Adipose tissue (tissue), 3 donors: ENCODE results near the gene TMCC1. TPM values are rescaled to one million over a fixed set of nuclear protein-coding genes. Genes with fewer than 3 reads are reported as not detected.
"Not testable (repeated sequence)": the region's sequence is repeated elsewhere in the genome, so short reads cannot be mapped to it uniquely, and the experiment has no call there.

Experiments
- H3K27ac ChIP-seq: one replicate; pipeline ENCODE4 v1.5.1; 2013; ENCODE audit warnings: low read depth, low read length
- WGBS, 3 donors: extraction: QIAGEN DNeasy Blood & Tissue Kit; methylation state at CpG; one replicate each; pipeline ENCODE4 v1.1.7; 2013; 5-methylcytosine and 5-hydroxymethylcytosine counted together
- polyA plus RNA-seq, 3 donors: library from polyadenylated mRNA; stranded (reverse); fragments of 200-250 nt; gene quantifications; one replicate each; pipeline ENCODE4 v1.2.3, GENCODE V29; 2013
- donor health status: healthy with polysubstance abuse.
- donor health status: Bipolar disorder and iron deficiency.
- donor health status: healthy.

TMCC1 gene
- polyA plus RNA-seq, 3 donors = 5.3 to 11.0 (median 9.2) TPM

DNA sequence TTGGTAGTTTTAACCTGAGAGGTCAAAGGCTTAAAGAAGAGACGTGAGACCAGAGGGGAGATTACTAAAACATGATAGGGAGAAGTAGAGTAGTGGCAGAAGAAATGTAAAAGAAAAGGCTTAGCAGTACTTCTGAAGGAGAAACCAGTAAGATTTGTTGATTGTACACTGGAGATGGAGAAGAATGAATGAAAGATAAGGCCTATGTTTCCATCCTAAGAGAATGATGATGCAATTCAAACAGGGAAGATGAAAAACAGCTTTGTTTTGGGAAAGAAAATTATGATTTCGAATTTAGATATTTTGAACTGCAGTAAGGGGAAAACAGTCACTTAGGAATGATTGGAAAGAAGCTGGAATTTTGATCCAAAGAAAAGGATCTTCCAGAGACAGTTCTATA lies 189.6 kb downstream of the TMCC1 start:
- no peak overlapping the region for H3K27ac ChIP-seq
- WGBS, 3 donors = 54 to 79% (median 73%) methylated on average over 2 of the region's 2 CpGs

DNA sequence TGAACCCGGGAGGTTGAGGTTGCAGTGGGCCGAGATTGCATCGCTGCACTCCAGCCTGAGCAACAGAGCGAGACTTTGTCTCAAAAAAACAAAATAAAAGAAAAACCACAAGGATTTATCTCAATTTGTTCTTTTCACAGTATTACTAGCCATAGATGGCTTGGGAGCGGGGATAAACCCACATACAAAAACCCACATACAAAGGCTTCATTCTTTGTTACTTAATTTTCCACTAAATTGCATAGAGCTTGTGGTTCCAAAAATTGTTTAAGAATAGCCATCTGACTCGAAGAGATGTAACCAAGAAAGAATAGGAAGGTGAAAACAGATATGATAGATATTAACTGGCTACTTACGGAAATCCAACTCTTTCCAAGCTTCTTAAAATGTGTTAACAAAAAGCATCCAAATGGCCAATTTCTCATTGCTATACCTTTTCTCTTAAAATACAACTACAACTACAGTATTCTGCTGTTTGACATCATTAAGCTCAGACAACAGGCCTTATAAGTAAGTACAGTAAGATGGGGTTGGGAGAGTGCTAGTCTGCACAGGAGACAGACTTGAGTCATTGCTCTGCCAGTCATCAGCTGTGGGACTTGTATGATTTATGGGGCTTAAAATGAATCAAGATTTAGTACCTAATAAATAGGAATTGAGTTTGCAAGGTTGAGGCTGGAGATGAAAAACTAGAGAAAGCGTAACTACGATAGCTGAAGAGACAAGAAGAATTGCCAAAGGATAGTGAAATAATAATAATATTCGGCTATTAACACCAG lies 190.4 kb downstream of the TMCC1 start:
- 92 to 96% (median 95%) methylated on average over 10 of the region's 10 CpGs for WGBS, 3 donors

DNA sequence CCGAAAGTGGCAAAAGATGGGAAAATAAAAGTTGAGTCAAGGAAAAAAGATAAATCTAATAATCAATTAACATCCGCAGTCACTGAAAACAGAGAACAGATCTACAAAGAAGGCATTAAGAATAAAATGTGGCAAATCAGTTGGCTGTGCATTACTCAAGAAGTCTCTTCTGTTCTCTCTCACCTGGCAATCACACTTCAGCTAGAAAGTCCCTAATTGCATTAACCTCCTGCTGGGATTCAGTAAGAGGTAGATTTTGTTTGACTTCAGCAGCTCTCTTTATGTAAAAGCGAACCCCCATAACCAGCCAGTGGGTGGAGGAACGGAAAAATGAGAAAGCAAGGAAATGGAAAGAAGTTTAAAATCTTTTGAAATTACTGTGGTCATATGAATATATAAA lies 192.3 kb downstream of the TMCC1 start:
- whole genome bisulfite sequencing, 3 donors = 92 to 97% (median 97%) methylated on average over 4 of the region's 4 CpGs
- H3K27ac ChIP-seq = no peak overlapping the region

More for the DNA sequence above, 190.4 kb downstream of the TMCC1 start:
- no peak overlapping the region for H3K27ac ChIP-seq

DNA sequence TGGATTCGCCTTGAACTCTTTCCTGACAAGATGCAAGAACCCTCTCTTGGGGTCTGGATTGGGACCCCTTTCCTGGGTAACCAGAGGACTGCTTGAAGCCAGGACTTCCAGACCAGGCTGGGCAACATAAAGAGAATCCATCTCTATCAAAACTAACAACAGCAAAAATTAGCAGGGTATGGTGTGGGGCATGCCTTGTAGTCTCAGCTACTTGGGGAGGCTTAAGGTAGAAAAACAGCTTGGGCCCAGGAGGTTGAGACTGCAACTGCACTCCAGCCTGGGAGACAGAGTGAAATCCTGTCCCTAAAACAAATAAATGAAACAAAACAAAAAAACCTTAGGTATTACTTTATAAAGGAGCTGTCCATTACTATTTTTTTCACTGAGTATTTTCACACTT lies 193.9 kb downstream of the TMCC1 start:
- WGBS, 3 donors = 93 to 100% (median 96%) methylated on average over 1 of the region's 1 CpG
- no peak overlapping the region for H3K27ac ChIP-seq

DNA sequence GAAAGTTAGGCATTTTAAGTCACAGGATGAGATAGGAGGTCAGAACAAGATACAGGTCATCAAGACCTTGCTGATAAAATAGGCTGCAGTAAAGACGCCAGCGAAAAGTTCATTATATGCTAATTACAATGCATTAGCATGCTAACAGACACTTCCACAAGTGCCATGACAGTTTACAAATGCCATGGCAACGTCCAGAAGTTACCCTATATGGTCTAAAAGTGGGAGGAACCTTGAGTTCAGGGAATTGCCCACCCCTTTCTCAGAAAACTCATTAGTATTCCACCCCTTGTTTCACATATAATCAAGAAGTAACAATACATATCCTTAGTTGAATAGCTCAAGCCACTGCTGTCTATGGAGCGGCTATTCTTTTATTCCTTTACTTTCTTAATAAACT lies 194.3 kb downstream of the TMCC1 start:
- WGBS, 3 donors = 89 to 93% (median 92%) methylated on average over 4 of the region's 4 CpGs

DNA sequence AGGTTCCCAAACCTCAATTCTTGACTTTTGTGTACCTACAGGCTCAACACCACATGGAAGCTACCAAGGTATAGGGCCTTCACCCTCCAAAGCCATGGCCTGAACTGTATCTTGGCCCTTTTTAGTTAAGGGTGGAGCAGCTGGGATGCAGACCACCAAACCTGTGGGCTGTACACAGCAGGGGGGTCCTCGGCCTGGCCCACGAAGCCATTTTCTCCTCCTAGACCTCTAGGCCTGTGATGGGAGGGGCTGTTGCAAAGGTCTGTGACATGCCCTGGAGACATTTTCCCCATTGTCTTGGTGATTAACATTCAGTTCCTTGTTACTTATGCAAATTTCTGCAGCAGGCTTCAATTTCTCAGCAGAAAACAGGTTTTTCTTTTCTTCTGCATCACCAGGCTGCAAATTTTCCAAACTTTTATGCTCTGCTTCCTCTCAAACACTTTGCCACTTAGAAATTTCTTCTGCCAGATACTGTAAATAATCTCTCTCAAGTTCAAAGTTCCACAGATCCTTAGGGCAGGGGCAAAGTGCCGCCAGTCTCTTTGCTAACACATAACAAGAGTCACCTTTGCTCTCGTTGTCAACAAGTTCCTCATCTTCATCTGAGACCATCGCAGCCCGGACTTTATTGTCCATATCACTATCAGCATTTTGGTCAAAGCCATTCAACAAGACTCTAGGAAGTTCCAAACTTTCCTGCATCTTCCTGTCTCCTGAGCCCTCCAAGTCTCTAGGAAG lies 196.1 kb downstream of the TMCC1 start:
- no peak overlapping the region for H3K27ac ChIP-seq
- WGBS, 3 donors = 94 to 99% (median 98%) methylated on average over 6 of the region's 6 CpGs

More for the DNA sequence above, 194.3 kb downstream of the TMCC1 start:
- no peak overlapping the region for H3K27ac ChIP-seq

DNA sequence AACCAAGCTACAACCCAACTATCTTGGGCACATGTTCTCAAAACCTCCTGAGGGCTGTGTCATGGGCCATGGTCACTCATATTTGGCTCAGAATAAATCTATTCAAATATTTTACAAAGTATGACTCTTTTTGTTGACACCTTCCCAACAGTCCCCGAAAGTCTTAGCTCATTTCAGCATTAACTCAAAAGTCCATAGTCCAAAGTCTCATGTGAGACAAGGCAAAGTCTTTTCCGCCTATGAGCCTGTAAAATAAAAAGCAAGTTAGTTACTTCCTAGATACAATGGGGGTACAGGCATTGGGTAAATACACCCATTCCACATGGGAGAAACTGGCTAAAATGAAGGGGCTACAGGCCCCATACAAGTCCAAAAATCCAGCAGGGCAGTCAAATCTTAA lies 197.1 kb downstream of the TMCC1 start:
- WGBS, 3 donors = 74 to 98% (median 95%) methylated on average over 2 of the region's 2 CpGs

DNA sequence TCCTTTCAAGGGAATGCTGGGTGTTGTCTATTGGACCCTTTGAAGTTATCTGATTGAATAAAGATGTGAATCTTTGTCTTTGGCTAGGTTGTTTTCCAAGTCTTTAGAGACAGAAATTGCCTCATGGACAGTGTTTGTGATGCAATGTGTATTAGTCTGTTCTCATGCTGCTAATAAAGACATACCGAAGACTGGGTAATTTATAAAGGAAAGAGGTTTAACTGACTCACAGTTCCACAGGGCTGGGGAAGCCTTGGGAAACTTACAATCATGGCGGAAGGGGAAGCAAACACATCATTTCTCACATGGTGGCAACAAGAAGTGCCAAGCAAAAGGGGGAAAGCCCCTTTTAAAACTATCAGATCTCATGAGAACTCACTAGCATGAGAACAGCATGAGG lies 198.3 kb downstream of the TMCC1 start:
- WGBS, 3 donors = 79 to 87% (median 80%) methylated on average over 2 of the region's 2 CpGs
- H3K27ac ChIP-seq = no peak overlapping the region

More for the DNA sequence above, 197.1 kb downstream of the TMCC1 start:
- H3K27ac ChIP-seq = not testable (repeated sequence)

DNA sequence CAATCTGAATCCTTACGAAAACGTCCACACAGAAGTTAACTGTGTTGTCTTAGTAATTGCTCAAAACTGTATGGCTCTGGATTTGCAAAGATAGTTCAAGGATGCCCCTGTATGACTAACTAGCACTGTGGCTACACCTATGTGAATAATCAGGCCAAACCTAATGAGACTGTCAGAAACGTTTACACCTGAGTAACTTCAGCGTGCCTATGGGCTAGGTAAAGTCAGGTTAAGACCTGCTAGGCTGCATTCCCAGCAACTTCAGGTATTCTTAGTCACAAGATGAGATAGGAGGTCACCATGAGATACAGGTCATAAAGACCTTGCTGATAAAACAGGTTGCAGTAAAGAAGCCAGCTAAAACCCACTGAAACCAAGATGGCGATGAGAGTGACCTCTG lies 199.3 kb downstream of the TMCC1 start:
- H3K27ac ChIP-seq = no peak overlapping the region
- WGBS, 3 donors = 85 to 95% (median 87%) methylated on average over 5 of the region's 5 CpGs

DNA sequence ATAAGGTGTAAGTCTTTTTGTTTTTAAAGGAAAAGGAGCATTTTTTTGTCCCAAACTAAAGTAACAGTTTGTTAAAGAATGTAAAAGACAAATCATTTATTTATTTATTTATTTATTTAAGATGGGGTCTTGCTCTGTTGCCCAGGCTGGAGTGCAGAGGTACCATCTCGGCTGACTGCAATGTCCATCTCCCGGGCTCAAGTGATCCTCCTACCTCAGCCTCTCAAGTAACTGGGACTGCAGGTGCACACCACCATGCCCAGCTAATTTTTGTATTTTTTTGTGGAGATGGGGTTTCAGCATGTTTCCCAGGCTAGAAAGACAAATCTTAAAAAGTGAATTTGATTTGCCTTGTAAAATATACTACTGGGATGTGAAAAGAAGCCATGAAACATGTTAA lies 200.8 kb downstream of the TMCC1 start:
- H3K27ac ChIP-seq = no peak overlapping the region
- WGBS, 3 donors = 98 to 99% (median 98%) methylated on average over 2 of the region's 2 CpGs

DNA sequence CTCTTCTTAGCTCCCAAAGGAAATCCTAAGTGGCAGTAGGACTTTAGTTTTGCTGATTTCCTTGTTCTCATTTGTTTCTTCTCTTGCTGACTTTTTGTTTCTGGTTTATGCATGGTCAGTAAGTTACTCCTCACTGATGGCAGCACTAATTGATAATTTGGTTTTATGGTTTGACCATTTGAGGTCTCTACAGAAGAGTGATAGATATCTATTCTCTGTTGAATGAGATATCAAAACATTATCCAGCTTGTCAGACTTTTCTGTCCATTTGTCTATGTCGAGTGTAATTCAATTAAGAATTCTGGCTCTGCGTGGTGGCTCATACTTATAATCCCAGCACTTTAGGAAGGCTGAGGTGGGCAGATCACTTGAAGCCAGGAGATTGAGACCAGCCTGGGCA lies 202.5 kb downstream of the TMCC1 start:
- no peak overlapping the region for H3K27ac ChIP-seq
- WGBS, 3 donors = 90 to 94% (median 94%) methylated on average over 2 of the region's 2 CpGs

DNA sequence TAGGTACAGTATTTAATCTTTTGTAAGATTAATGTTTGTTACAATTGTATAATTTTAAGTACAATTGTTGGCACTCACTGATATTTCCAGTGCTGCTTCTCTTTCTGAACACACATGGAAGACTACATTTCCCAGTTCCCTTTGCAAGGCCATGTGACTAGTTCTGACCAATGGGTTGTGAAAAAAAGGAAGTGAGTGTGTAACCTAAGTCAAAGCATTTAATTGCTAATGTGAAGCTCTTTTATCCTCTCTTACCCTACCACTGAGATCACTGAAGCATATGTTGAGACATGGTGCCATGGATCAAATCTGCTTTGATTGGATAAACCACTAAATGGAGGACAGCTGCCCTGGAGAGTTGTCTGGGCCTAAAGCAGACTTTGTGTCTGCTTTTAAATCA lies 203.1 kb downstream of the TMCC1 start:
- no peak overlapping the region for H3K27ac ChIP-seq

DNA sequence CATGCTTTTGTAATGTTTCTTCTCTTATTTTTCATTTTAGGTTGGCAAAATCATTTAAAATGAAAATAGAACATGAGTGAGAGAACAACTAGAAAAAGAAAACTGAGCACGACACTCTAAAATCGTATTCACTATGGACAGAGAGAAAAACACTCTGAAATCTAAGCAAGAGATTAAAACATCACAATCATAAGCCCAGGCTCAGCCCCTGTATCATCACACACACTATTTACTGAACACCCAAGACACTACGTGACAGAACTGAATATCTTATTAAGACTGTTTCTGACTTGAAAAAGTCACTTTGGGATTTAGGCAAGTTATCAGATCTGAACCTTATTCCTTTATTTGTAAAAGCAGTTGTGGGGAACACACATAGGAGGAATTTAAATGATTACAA lies 204.5 kb downstream of the TMCC1 start:
- WGBS, 3 donors = 75 to 91% (median 77%) methylated on average over 3 of the region's 3 CpGs
- H3K27ac ChIP-seq = no peak overlapping the region

DNA sequence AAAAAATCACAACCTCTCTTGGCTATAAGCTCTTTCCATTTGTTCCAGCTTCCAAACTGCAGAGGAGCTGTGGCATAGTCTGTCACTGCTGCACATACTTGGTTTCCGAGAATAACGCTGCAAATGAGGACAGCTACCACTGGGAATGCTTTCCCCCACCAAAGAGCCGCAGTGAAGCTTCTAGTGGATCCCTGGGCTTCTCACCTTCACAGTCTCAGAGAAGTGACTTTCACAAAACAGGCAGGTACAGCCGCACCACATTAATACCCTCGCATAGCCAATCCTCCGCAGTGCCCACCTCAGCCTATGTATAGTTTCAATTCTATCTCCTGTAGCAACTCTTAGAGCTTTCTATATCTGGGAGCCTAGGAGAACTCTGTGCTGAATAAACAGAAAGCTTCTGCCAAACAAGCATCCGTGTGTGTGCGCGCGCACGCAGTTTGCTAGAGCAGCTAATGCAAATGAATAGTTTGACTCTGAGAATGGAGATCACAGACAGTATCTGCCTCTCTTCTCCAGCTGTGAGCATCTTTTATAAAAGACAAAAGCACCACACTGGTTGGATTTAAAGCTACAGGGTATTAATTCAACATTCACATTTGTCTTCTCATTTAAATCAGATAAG lies 205.1 kb downstream of the TMCC1 start:
- no peak overlapping the region for H3K27ac ChIP-seq
- 36 to 64% (median 59%) methylated on average over 11 of the region's 11 CpGs for WGBS, 3 donors

DNA sequence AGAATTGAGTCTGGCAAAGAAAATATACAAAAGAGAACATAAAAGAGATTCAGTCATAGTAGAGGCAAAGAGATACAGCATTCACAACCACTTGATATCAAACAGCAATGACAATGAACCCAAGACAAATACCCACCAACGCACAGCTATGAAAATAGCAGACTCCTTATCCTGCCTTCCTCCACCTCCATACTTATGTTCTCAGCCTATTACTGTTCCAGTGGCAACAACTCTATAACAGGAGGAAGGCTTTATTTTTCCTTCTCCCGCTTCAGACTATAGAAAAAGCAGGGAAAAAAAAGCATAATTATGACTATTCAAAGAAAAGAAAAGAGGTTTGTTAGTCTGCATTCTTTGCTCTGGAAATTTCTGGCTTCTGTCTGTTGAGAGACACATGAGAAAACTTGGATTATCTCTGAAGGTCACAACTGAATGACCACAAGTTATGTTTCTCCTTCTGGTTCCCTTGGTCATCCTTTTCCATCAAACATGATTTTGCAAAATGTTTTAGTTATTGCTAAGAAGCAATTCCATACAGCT lies 205.9 kb downstream of the TMCC1 start:
- 82 to 91% (median 85%) methylated on average over 2 of the region's 2 CpGs for WGBS, 3 donors
- H3K27ac ChIP-seq = no peak overlapping the region

DNA sequence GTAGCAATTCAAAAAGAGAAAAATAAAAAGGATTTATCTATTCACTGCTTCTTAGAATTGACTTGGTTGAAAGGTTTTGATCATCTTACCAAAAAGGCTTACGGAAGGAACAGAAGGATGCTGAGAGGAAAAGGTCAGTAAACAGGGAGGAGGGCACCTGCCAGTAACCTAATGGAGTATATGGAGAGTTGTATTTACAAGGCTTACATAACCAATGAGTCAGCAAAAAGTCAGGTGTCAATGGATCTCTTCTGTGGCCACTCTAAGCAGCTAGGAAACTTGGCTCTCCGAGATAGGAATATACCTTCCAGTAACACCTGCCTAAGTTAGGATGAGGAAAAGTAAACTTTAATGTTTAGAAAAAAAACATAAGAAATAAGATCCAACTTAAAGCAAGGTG lies 206.6 kb downstream of the TMCC1 start:
- no peak overlapping the region for H3K27ac ChIP-seq
- 52 to 85% (median 74%) methylated on average over 2 of the region's 2 CpGs for WGBS, 3 donors

DNA sequence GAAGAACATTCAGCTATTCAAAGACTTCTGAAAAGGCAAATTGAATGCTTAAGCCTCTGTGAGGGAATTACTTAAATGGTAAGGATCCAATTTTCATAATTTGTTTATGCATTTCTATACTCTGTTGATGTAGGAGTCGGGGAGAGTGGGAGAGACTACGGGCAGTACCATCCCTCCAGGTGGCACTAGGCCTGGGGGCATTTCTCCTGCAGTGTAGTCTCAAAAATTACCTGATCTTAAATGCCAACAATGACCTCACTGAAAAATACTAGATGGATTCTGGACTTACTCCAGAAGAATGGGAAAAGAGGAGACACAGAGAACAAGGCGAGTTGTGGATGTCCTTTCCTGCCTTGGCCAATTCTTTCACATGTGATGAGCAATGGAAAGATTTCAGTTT lies 209.2 kb downstream of the TMCC1 start:
- no peak overlapping the region for H3K27ac ChIP-seq
- WGBS, 3 donors = 87 to 97% (median 93%) methylated on average over 3 of the region's 3 CpGs

DNA sequence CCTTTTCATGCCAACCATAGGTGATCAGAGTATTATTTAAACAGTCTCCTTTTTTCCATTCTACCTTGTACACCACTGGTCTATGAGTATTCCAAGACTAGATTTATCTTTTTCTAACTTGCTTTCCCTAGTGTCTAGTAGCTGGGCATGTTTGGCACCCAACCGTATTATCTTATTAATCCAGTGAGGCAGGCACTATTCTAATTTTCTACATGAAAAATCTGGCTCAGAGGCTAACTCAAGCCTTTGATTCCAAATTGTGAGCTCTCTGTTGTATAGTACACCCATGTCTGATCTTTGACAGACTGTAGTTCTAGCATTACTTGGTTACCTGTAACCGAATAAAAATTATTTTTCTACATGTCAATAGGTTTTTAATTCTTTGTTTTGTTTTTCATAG lies 210.3 kb downstream of the TMCC1 start:
- no peak overlapping the region for H3K27ac ChIP-seq
- WGBS, 3 donors = 95 to 98% (median 97%) methylated on average over 2 of the region's 2 CpGs

DNA sequence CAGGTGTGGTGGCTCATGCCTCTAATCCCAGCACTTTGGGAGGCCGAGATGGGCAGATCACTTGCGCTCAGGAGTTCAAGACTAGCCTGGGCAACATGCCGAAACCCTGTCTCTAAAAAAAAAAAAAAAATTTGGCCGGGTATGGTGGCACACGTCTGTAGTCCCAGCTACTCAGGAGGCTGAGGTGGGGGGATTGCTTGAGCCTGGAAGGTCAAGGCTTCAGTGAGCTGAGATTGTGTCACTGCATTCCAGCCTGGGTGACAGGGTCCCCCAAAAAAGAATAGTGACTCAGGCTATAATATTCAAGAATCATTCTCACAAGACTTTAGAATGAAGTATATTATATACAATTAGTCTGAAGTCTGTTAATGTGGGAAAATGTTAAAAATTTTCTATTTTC lies 216.5 kb downstream of the TMCC1 start:
- WGBS, 3 donors = 88 to 97% (median 97%) methylated on average over 5 of the region's 5 CpGs
- no peak overlapping the region for H3K27ac ChIP-seq
